Large intestine (tissue), 3 donors: ENCODE measurements around the gene FARP1. TPM values are rescaled to one million over a fixed set of nuclear protein-coding genes. Genes with fewer than 3 reads are reported as not detected.

Experiments
- DNase-seq, 2 donors: peaks; one replicate each; pipeline versions ENCODE4 v3.0.0 to v3.0.0-alpha.2; 2013
- H3K27ac ChIP-seq: one replicate; pipeline ENCODE4 v1.5.1; 2013; ENCODE audit warnings: low read length
- H3K27me3 ChIP-seq: 2 replicates; pipeline ENCODE4 v1.6.1; 2013; ENCODE audit warnings: low read length; ENCODE audit not compliant: control insufficient read depth, insufficient read depth
- H3K36me3 ChIP-seq: 2 replicates; pipeline ENCODE4 v1.6.1; 2013; ENCODE audit warnings: low read length; ENCODE audit not compliant: control insufficient read depth, insufficient read depth
- H3K4me1 ChIP-seq: one replicate; pipeline ENCODE4 v1.6.1; 2013; ENCODE audit warnings: low read length; ENCODE audit not compliant: control insufficient read depth, insufficient read depth
- H3K4me3 ChIP-seq: one replicate; pipeline ENCODE4 v1.5.1; 2013; ENCODE audit warnings: low read length
- H3K9me3 ChIP-seq: one replicate; pipeline ENCODE4 v1.6.1; 2013; ENCODE audit warnings: mild to moderate bottlenecking, low read depth, low read length, moderate library complexity; ENCODE audit not compliant: control insufficient read depth
- WGBS: methylation state at CpG from one replicate; pipeline ENCODE4 v1.1.5; 2013; ENCODE audit warnings: low lambda C conversion rate; ENCODE audit not compliant: insufficient coverage; 5-methylcytosine and 5-hydroxymethylcytosine counted together
- polyA plus RNA-seq: library from polyadenylated mRNA; unstranded; fragments of 120-200 nt; gene quantifications from one replicate; pipeline ENCODE4 v1.2.1, GENCODE V29; 2013

Gene FARP1
- polyA plus RNA-seq, 1 donor = 27.6 TPM

GRCh38 chr13:98103942-98104880 is 38.7 kb upstream of the FARP1 start:
- no peaks in the 10 kb centered on the region for H3K9me3 ChIP-seq
- H3K4me1 ChIP-seq = no peaks in the 10 kb centered on the region
- no peak for DNase-seq
- no peaks in the 10 kb centered on the region for H3K36me3 ChIP-seq
- H3K27me3 ChIP-seq = no peaks in the 10 kb centered on the region
- WGBS = no CpG with 5 or more reads among the region's 10 CpGs
- no peak overlapping the region for H3K27ac ChIP-seq
- H3K4me3 ChIP-seq = no peak overlapping the region

GRCh38 chr13:98105929-98106336 is 37.0 kb upstream of the FARP1 start:
- H3K4me3 ChIP-seq = no peak overlapping the region
- H3K4me1 ChIP-seq = no peaks in the 10 kb centered on the region
- peak in 1 of 2 donors; percentile 11 for DNase-seq
- no peak overlapping the region for H3K27ac ChIP-seq
- no peaks in the 10 kb centered on the region for H3K27me3 ChIP-seq
- H3K36me3 ChIP-seq = no peaks in the 10 kb centered on the region
- WGBS = 75% methylated on average over 2 of the region's 3 CpGs
- H3K9me3 ChIP-seq = peaks cover 3% of the 10 kb centered on the region

- 80% methylated on average over 1 of the region's 3 CpGs for WGBS
- DNase-seq = no peak
Measured at GRCh38 chr13:98108341-98108740, 34.6 kb upstream of the FARP1 start.

GRCh38 chr13:98109226-98109853 is 33.6 kb upstream of the FARP1 start:
- Histone ChIP-seq H3K9me3 (peaks cover 3% of the 10 kb centered on the region), H3K27ac (no peak overlapping the region), H3K36me3 (no peaks in the 10 kb centered on the region), H3K4me1 (no peaks in the 10 kb centered on the region), H3K27me3 (no peaks in the 10 kb centered on the region), H3K4me3 (no peak overlapping the region)
- WGBS = 89% methylated on average over 1 of the region's 7 CpGs
- no peak for DNase-seq

More at GRCh38 chr13:98108341-98108740, 34.6 kb upstream of the FARP1 start:
- Histone ChIP-seq H3K9me3 (peaks cover 3% of the 10 kb centered on the region), H3K27ac (no peak overlapping the region), H3K4me3 (no peak overlapping the region), H3K36me3 (no peaks in the 10 kb centered on the region), H3K27me3 (no peaks in the 10 kb centered on the region), H3K4me1 (no peaks in the 10 kb centered on the region)

- Histone ChIP-seq H3K9me3 (peaks cover 3% of the 10 kb centered on the region), H3K36me3 (no peaks in the 10 kb centered on the region), H3K27ac (no peak overlapping the region), H3K27me3 (no peaks in the 10 kb centered on the region), H3K4me3 (no peak overlapping the region), H3K4me1 (no peaks in the 10 kb centered on the region)
- no peak for DNase-seq
- no CpG with 5 or more reads among the region's 5 CpGs for WGBS
Measured at GRCh38 chr13:98110749-98111148, 32.1 kb upstream of the FARP1 start.

GRCh38 chr13:98111168-98112098 is 31.5 kb upstream of the FARP1 start:
- Histone ChIP-seq H3K27ac (no peak overlapping the region), H3K27me3 (no peaks in the 10 kb centered on the region), H3K4me3 (no peak overlapping the region), H3K4me1 (no peaks in the 10 kb centered on the region), H3K36me3 (no peaks in the 10 kb centered on the region), H3K9me3 (peaks cover 3% of the 10 kb centered on the region)
- DNase-seq = no peak
- no CpG with 5 or more reads among the region's 10 CpGs for WGBS

- DNase-seq = no peak
- no CpG with 5 or more reads among the region's 3 CpGs for WGBS
- Histone ChIP-seq H3K4me3 (no peak overlapping the region), H3K27ac (no peak overlapping the region), H3K9me3 (peaks cover 3% of the 10 kb centered on the region), H3K4me1 (no peaks in the 10 kb centered on the region), H3K27me3 (no peaks in the 10 kb centered on the region), H3K36me3 (no peaks in the 10 kb centered on the region)
Measured at GRCh38 chr13:98112456-98112855, 30.4 kb upstream of the FARP1 start.

GRCh38 chr13:98118865-98119264 is 24.0 kb upstream of the FARP1 start:
- Histone ChIP-seq H3K4me3 (no peak overlapping the region), H3K27me3 (no peaks in the 10 kb centered on the region), H3K36me3 (no peaks in the 10 kb centered on the region), H3K4me1 (no peaks in the 10 kb centered on the region), H3K9me3 (no peaks in the 10 kb centered on the region), H3K27ac (no peak overlapping the region)
- no peak for DNase-seq

- no peak for DNase-seq
- WGBS = no CpG with 5 or more reads among the region's 1 CpG
- no peak overlapping the region for H3K4me3 ChIP-seq
- no peak overlapping the region for H3K27ac ChIP-seq
- peaks cover 2% of the 10 kb centered on the region for H3K27me3 ChIP-seq
- H3K9me3 ChIP-seq = no peaks in the 10 kb centered on the region
- no peaks in the 10 kb centered on the region for H3K4me1 ChIP-seq
- no peaks in the 10 kb centered on the region for H3K36me3 ChIP-seq
Measured at GRCh38 chr13:98123176-98123575, 19.7 kb upstream of the FARP1 start.
